AG08395 (cell line): Measurements from ENCODE around the gene KCNMB2.
"Not testable (repeated sequence)": the region's sequence is repeated elsewhere in the genome, so short reads cannot be mapped to it uniquely, and the experiment has no call there.

Source experiments
- DNase-seq: peaks from one replicate; pipeline ENCODE4 v3.0.0; 2012; ENCODE audit warnings: mixed read lengths, low spot score

KCNMB2 gene

DNA sequence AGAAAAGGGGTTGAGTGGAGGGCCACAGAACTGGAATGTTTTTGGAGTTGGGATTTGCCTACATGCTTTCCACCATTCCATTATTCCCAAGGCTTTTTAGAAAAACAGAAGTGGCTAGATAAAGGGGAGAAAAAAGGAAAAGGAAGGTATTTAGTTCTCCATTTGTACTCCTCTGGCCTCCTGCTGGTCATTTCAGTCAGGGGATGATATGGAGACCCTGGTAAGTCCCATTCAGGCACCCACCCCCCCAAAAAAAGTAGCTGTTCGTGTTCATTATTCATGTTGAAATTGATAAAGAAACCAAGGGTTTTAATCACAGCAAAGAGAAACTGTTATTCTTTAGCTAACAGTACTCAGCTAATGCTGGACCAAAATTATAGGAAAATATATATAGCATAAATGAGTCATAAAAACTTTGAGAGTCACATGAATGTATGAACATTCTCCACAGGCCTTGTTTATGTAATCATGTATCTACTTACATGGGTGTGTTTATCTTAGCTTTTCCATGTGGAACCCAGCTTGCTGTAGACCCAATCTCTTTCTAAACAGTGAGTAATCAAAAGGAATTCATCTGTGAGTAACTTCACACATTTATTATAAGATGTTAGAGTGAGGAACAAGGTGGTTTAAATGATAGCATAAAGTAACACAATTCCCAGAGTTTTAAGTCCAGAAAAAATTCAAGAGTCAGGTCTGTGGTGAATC is 167.2 kb downstream of the KCNMB2 start:
- peak; percentile 49 for DNase-seq

DNA sequence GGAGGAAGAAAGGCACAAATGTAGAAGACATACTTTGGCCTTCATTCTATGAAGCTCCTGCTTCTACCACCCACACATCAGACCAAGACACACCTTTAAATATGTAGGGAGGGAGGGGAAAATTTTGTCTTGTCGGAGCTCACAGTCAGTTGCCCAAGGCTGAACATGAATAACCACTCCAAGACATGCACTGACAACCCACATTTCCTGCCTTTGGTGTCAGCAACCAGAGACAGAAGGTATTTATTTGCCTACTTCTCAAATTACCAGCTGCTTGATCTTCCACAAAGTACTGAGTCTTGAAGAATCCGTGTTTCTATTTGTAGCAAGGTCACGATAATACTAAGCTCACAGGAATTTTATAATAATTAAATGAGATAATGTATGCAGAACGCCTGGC is 169.7 kb downstream of the KCNMB2 start:
- peak; percentile 21 for DNase-seq

DNA sequence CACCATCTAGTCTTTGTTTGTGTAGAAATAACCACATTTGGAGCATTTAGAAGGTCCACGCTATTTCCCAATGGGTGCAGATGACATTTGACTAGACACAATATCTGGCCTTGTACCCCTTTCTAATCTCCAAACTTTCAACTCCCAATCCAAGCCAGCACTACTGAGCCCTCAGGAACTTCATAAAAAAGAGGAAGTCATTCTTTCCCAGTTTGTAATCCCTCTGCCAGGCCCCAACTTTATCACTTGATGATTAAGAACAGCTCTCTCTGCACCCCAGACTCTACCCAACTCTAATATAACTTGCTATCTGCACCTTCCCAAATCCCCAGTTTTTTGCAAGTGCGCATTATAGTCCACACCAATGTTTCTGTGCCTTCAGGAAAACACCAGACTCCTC is 170.2 kb downstream of the KCNMB2 start:
- no peak for DNase-seq

DNA sequence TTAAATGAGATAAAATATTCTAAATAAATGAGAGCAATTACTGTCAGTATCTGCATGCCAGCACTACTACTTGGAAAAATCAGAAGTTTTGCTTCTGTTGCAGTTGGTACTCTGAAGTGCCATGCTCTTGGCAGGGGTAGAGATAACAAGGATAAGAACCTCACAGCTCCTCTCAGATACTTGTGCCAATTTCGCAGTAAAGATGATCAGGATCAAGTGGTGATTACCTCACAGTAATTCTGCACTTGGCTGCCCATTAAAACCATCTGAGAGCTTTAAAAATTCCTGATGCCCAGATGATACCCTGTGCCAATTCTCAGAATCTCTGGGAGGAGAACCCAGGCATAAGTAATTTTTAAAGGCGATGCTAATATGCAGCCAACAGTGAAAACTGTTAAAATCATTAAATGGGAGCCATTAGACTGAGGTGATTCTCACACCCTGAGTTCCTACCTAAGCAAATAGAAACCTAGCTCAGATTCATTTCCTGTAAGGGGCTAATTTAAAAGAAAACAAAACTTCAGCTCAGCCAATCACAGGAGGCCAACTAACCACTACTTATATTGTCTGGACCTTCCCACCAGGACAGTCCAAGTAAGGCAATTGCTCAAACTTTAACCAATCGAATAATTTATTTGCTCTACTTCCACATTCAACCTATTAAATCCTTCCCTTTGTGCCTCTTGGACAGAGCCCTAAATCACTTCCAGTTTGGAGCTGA is 171.2 kb downstream of the KCNMB2 start:
- no peak for DNase-seq

DNA sequence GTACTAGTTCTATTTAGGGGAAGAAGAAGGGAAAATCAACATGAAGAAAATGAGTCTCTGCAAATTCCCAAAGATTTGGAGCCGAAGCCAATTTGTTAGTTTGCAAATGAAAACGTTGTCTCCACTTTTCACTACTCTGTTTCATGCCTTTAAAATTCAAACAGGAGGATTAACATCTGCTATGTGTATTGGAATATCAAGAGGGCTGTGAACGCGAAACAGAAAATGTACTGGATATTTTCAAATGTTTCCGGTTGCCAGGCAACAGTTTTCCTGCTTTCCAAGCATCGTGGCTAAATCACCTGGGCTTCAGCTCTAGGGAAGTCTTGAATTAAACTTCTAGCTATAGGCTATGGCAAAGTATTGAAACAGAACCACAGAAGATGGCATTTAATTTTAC is 172.8 kb downstream of the KCNMB2 start:
- no peak for DNase-seq

DNA sequence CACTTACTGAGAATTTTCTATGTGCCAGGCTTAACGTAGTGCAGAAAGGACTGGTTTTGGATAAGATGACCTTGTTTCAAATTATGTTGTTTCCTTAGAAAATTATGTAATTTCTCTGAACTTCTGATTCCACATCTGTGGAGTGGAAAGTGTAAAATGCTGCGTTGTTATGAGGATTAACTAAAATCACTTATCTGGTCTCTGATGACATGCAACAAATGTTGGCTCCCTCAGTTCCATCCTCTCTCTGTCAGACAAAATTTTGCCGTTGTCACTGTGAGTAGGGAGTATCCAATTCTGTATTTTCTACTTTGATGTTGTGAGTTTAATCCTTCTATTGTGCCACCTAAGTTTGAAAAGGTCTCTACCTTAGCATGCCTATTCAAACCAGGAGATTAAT is 175.5 kb downstream of the KCNMB2 start:
- no peak for DNase-seq

DNA sequence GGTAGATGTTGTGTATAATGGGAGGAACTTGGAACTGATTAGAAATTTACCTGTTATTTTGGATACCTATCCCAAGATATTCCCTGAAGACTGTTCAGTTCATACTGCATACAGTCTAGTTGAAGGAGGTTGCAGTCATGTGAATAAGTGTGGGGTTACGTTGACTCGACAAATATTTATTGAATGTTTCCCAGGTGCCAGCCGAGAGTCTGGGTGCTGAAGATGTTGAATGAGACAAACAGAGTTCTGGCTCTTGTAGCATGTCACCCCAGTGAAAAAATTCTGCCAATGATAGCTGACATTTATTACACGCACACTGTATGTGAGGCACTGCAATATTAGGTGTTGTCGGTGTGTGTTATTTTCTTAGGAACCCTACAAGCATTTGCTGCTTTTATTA is 176.0 kb downstream of the KCNMB2 start:
- DNase-seq = no peak

DNA sequence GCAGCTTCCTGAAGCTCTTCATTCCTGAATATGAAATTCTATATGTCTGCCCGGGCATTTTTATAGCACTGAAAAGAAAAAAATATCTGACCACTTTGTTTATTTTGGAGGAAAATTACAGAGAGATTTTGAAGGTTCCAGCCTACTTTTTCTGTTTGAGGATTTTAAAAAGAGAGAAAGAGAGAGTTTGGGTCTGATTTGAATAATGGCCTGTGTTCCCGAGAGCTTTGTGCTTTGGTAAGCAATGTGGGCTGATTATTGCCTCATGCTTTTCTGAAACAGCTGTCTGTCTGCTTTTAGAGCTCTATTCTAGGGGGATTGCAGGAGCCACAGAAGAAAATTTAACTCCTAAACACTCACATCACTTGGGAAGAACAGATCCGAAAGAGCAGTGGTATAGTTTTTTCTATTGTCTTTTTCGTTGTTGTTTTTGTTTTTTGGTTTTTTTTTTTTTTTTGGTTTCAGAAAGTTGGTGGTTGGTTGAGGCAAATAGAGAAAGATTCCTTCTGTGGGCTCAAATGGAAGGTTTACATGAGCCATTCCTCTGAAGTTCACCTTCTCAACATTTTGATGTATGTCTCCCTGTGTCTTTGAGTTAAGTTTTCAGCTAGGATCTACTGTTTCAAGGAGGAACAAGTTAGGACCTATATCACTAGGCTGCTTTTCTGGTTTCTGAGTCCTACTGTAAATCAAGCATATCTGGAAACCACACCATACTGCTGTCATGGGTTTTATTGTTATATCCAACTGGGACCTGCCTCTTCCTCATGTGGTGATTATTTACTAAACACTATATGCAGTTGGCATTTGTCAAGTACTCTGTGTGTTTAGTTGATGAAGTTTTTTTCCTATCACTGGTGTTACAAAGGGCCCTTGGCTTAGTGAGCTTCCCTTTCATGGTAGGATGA is 178.9 kb downstream of the KCNMB2 start:
- no peak for DNase-seq

DNA sequence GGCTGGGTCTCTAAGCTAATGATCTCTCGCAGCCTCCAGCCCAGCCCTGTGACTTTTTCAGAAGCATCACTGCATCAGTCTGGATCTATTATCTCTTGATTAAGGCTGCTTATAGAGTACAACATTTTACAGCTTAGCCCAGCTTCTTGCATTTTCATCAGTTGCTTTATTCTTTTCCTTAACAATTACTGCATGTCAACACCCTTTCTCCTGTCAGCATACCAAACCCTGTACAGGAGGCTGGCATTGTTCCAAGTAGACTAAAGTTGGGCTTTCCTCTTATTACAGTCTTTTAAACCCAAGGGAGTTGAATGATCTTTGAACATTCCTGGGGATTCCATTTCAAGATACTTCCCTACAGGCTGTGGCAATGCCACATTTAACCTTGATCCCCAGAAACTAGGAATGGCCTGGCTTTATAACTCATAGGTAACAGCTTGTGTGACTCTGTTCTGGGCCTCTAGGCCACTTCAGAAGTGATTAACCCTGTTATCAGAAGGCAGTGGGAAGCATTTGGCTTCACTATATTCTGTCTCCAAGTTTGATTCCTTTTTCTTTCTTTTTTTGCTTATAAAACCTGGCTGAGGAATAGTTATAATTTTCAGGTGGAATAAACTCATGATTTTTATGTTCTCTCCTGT is 182.9 kb downstream of the KCNMB2 start:
- no peak for DNase-seq

DNA sequence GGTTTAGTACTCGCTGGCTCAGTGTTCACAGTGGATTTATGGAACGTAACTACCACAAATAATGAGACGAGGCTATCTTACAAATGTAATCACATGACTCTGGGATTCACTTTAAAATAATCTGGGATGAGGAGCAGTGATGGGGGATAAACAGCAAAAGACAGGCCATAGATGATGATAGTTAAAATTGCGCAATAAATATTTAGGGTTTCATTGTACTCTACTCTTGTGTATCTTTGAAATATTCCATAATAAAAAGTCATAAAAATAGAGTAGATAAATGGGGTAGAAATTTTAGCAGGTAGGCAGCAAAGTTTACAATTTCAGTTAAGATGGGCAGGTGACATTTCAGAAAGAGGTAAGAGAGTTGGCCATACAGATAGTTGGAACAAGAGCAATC is 196.6 kb downstream of the KCNMB2 start:
- DNase-seq = no peak

DNA sequence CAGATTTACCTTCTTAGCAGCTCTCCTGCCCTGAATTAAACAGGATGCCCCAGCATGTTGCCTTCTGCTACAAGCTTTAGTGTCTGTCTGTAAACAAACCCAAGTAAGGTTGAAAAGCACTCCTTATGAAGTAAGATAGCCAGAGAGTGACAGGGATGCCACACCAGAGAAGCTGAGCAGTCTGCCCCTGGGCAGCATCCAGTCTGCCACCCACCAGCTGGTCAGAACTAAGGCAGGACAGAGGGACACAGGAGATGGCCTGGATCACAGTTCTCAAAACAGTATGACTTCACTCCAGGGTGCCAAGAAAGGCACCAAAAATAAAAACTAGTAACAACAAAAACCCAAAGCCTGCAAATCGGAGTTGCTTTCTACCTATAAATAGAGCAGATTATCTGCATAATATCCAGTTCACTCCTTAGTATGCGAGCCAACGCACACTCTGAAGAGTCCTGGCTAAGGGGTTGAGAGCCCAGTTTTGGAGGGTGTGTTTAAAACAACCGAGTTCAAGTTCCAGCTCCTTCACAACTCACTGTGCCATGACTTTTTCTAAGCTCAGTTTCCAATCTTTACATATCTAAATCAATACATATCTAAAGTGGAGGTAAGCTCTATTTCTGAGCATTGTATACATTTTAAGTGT is 198.9 kb downstream of the KCNMB2 start:
- DNase-seq = no peak

DNA sequence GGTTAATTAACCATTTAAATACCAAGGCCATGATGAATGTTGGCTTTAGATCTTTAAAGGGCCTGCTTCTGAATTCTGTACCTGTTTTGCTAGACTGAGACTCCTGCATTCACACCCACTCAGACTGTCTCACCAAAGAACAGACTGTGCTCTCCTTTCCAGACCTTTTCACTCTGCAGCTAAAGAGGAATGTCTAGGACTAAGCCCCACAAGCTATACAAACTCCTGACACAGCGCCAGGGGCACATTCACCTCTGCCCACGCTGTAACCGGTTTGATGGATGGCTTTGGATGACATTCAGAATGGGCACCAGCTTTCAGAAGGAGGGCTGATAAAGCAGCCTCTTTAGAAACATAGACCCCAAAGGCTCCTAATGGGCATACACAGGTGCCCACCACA is 200.1 kb downstream of the KCNMB2 start:
- no peak for DNase-seq

DNA sequence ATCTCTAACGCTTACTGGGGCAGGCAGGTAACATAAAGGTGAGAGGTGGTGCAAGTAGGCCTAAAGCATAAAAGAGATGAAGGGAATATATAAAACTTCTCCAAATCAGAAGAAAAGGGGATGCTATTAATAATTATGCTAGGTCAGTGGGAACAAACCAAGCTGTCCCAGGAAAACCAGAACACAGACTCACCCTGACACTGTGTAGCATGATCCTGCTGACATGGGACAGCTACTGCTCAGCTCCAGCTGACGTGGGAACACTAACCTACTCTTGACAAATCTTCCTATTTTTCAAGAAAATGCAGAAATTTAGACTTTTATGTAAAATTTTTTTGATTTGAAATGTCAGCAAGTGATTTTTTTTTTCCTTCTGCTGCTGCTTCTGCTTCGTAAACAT is 203.5 kb downstream of the KCNMB2 start:
- no peak for DNase-seq

DNA sequence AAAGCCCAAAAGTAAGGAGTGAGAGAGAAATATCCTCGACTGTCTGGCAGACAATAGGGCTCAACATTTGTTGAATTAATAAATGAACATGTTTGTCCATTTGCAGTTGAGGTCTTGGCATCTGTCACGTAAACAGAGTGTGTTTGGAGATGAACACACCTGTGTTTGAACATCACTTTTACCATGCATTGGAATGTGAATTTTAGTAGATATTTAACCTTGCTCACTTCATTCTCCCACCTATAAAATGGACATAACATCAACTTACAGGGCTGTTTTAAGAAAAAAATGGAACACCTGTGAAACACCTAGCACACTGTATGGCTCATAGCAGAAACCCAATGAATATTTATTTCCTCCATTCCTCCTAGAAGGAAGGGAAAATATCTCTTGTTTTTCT is 204.8 kb downstream of the KCNMB2 start:
- no peak for DNase-seq

DNA sequence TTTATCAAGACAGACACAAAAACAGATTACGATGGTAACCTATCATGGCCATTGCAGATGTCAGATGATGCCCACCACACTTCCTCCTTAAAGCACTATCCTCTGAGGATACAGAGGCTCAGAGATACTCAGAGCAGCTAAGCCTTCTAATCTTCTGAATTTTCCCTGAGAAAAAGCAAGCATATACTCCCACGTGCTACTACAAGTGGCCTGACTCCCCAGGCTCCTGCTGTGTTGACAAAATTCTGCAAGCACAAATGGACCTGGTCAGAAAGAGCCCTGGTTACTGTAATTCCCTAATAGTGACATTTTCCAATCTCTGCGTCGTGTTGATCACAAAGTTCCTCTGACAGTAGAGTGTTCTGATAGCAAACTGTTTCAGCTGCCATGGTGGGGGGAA is 207.1 kb downstream of the KCNMB2 start:
- no peak for DNase-seq

DNA sequence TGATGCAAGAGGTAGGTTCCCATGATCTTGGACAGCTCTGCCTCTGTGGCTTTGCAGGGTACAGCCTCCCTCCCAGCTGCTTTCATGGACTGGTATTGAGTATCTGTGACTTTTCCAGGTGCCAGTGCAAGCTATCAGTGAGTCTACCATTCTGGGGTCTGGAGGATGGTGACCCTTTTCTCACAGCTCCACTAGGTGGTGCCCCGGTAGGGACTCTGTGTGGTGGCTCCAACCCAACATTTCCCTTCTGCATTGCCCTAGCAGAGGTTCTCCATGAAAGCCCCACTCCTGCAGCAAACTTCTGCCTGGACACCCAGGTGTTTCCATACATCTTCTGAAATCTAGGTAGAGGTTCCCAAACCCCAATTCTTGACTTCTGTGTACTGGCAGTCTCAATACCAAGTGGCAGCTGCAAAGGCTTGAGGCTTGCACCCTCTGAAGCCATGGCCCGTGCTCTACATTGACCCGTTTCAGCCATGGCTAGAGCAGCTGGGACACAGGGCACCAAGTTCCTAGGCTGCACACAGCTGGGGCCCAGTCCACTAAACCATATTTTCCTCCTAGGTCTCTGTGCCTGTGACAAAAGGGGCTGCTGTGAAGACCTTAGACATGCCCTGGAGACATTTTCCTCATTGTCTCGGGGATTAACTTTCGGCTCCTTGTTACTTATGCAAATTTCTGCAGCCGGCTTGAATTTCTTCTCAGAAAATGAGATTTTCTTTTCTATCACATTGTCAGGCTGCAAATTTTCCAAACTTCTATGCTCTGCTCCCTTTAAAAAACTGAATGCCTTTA is 209.8 kb downstream of the KCNMB2 start:
- DNase-seq = not testable (repeated sequence)

DNA sequence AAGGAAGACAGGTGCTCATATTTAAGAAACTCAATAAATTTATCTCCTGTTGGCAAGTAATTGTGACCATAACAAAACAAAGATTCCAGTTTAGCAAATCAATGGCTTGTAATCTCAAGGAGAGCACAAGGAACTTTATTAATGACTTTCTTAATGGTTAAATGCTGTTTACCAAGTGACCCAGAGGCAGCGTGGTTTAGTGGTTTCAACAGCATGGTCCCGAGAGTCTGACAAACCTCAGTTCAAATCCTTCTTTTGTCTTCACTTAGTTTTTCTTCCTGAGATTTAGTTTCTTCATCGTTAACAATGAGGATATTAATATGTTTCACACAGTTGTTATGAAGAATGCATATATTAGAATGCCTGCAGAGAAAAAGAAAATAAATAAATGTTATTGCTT is 212.6 kb downstream of the KCNMB2 start:
- no peak for DNase-seq

DNA sequence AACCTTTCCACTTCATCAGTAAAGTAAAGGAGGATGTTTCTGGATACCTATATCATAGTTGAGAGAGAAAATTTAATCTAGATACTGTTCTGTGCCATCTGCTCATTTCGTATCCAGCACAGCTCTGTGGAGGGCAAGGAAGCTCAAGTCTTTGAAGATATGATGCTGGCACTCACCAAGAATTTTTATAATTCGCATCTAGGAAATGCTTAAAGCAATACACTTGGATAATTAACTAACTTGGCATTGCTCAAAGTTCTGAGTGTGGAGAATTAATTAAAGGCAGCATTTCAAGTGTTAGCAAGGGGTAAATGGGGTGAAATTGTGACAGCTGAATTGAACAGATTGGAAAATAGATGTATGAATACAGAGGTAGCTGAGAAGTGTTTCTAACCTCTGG is 213.2 kb downstream of the KCNMB2 start:
- DNase-seq = no peak

DNA sequence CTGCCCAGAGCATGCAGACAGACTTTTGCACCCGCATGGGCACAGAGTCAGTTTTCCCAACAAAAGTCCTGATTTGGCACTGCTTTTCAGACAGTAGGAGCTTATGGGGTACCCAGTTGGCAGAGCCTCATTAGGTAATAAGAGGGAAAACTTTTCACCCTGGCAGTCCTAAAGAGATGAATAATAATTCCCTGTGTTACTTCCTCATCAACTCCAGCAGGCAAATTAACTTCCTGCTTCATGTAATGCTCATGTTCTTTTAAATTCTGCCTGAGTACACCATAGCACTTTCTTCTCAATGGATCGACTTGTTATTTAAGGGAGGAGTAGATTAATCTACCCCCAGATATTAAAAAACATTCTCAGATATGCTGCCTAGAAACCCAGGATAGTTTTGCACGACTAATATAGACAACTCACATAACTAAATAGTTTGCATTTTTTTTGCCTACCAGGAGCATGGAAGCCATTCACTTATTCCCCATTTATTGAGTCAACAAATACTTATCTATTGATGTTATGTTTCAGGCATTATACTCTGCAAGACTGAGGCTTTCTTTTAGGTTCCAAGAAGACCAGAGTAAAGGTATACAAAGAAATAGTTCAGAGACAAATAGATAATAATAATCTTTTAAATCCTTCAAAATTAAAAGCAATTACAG is 214.5 kb downstream of the KCNMB2 start:
- no peak for DNase-seq

DNA sequence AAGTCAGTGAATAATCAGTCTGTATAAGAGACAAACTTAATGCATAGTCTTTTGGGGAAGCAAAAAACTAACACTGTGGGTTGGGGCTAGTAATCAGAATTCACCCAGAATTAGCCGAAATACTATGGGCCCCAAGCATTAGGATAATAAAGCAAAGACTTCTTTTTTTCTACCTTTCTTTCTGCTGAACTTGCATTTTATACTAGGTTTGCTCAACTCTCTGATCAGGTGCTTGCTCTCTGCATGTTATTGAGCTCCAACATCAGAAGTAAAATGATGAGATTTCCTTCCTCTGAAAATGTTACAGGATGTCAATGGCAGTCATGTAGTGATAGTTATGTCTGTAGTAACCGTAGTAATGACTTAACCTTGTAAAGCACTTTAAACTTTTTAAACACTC is 216.6 kb downstream of the KCNMB2 start:
- no peak for DNase-seq
